ENCODE measurements around the gene PIWIL4.

Gene PIWIL4

DNA sequence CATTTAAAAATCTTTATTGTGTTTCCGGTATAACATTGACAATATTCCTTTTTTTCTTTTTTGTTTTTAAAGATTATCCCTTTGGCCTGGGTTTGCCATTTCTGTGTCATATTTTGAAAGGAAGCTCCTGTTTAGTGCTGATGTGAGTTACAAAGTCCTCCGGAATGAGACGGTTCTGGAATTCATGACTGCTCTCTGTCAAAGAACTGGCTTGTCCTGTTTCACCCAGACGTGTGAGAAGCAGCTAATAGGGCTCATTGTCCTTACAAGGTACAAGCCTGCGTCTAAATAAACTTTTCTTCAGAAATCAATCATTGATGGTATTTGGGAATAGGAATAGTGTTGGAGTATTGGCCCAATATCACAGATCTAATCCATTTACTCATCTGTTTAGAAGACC, 19.8 kb downstream of the PIWIL4 start:
- no peaks in the 10 kb centered on the region for H3K9me3 ChIP-seq (ENCODE audit: severe bottlenecking)
- no peaks in the 10 kb centered on the region for H3K27me3 ChIP-seq (ENCODE audit: insufficient read depth, low read depth, severe bottlenecking)
- no peak overlapping the region for H3K4me3 ChIP-seq (ENCODE audit: low read depth, low read length)
- H3K27ac ChIP-seq = peak overlapping the region; percentile 39; the same call in 1 of the 2 replicates
- DNase-seq = no peak
- H3K36me3 ChIP-seq = no peaks in the 10 kb centered on the region
- TF ChIP-seq, protein P1, sequence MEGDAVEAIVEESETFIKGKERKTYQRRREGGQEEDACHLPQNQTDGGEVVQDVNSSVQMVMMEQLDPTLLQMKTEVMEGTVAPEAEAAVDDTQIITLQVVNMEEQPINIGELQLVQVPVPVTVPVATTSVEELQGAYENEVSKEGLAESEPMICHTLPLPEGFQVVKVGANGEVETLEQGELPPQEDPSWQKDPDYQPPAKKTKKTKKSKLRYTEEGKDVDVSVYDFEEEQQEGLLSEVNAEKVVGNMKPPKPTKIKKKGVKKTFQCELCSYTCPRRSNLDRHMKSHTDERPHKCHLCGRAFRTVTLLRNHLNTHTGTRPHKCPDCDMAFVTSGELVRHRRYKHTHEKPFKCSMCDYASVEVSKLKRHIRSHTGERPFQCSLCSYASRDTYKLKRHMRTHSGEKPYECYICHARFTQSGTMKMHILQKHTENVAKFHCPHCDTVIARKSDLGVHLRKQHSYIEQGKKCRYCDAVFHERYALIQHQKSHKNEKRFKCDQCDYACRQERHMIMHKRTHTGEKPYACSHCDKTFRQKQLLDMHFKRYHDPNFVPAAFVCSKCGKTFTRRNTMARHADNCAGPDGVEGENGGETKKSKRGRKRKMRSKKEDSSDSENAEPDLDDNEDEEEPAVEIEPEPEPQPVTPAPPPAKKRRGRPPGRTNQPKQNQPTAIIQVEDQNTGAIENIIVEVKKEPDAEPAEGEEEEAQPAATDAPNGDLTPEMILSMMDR (IDR thresholded peaks at IDR 0.05; ENCODE audit: low read depth, low read length) = no peak

DNA sequence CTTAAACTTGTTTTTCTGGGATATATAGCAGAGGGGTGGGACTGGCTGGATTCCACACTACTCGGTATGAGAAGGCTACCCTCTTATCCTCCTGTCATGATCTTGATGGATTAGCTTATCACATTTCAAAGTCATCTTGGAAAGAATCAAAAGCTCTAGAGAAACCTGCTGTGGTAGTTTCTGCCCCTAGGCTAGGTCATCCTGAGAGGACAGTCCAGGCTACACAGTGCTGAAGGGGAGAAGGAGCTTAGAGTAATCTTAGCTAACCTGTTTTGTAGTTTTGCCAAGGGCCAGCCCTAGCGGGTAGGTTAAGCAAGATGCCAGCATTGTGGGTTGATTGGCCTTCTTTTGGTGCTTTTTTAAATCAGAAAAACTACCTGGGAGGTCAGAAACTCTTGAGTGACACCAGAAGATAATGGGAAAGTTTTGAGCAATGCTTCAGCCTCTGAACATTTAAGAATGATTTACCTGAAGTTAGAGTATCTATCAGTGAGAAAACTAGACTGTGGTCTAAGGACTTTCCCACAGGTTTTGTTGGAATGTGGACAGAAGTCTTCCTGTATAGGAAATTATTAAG, 21.3 kb downstream of the PIWIL4 start:
- Histone ChIP-seq H3K27me3 (ENCODE audit: insufficient read depth, low read depth, severe bottlenecking) (no peaks in the 10 kb centered on the region), H3K9me3 (ENCODE audit: severe bottlenecking) (no peaks in the 10 kb centered on the region), H3K27ac (peak overlapping the region; percentile 30; the same call in 1 of the 2 replicates), H3K36me3 (no peaks in the 10 kb centered on the region), H3K4me3 (ENCODE audit: low read depth, low read length) (no peak overlapping the region)
- TF ChIP-seq, protein P1 (IDR thresholded peaks at IDR 0.05; ENCODE audit: low read depth, low read length) = no peak
- DNase-seq = peak; percentile 65

GRCh38 chr11:94590352-94591041, 23.3 kb downstream of the PIWIL4 start:
- TF ChIP-seq, protein P1 (IDR thresholded peaks at IDR 0.05; ENCODE audit: low read depth, low read length) = no peak
- no peaks in the 10 kb centered on the region for H3K36me3 ChIP-seq
- peak; percentile 29 for DNase-seq
- H3K9me3 ChIP-seq (ENCODE audit: severe bottlenecking) = no peaks in the 10 kb centered on the region
- no peak overlapping the region for H3K4me3 ChIP-seq (ENCODE audit: low read depth, low read length)
- H3K27me3 ChIP-seq (ENCODE audit: insufficient read depth, low read depth, severe bottlenecking) = no peaks in the 10 kb centered on the region
- no peak overlapping the region for H3K27ac ChIP-seq

- Histone ChIP-seq H3K4me3 (ENCODE audit: low read depth, low read length) (no peak overlapping the region), H3K27me3 (ENCODE audit: insufficient read depth, low read depth, severe bottlenecking) (no peaks in the 10 kb centered on the region), H3K27ac (no peak overlapping the region), H3K9me3 (ENCODE audit: severe bottlenecking) (no peaks in the 10 kb centered on the region), H3K36me3 (no peaks in the 10 kb centered on the region)
- no peak for DNase-seq
- TF ChIP-seq, protein P1 (IDR thresholded peaks at IDR 0.05; ENCODE audit: low read depth, low read length) = no peak
Observed at GRCh38 chr11:94593030-94593429, 25.9 kb downstream of the PIWIL4 start.

- H3K36me3 ChIP-seq = no peaks in the 10 kb centered on the region
- H3K9me3 ChIP-seq (ENCODE audit: severe bottlenecking) = no peaks in the 10 kb centered on the region
- TF ChIP-seq, protein P1 (IDR thresholded peaks at IDR 0.05; ENCODE audit: low read depth, low read length) = no peak
- DNase-seq = no peak
- no peaks in the 10 kb centered on the region for H3K27me3 ChIP-seq (ENCODE audit: insufficient read depth, low read depth, severe bottlenecking)
- no peak overlapping the region for H3K4me3 ChIP-seq (ENCODE audit: low read depth, low read length)
- H3K27ac ChIP-seq = no peak overlapping the region
Observed at GRCh38 chr11:94595076-94595475, 27.9 kb downstream of the PIWIL4 start.
